RWPE2 (cell line): Measurements from ENCODE around the gene CXCL14.

Experiments
- ATAC-seq: fragments of 200-7000 bp; cut with Tn5 transposase; 3 replicates; pipeline ENCODE4 v1.9.1; 2021; ENCODE audit warnings: low read depth
- DNase-seq: peaks from one replicate; pipeline ENCODE4 v3.0.0-alpha.2; 2020; ENCODE audit warnings: low spot score
- H3K27ac ChIP-seq: fragments of 450-650 bp; 2 replicates; pipeline ENCODE4 v1.5.1; 2017; ENCODE audit warnings: mild to moderate bottlenecking; ENCODE audit not compliant: poor library complexity, severe bottlenecking
- H3K27me3 ChIP-seq: fragments of 250-450 bp; sonication (Bioruptor Pico); 2 replicates; pipeline ENCODE4 v1.5.1; 2021; ENCODE audit warnings: mild to moderate bottlenecking, moderate library complexity; ENCODE audit not compliant: insufficient read depth, poor library complexity, severe bottlenecking
- H3K36me3 ChIP-seq: fragments of 250-450 bp; sonication (Bioruptor Pico); 2 replicates; pipeline ENCODE4 v1.5.1; 2020; ENCODE audit warnings: low read depth, mild to moderate bottlenecking, moderate library complexity
- H3K4me1 ChIP-seq: fragments of 250-450 bp; sonication (Bioruptor Pico); 2 replicates; pipeline ENCODE4 v1.5.1; 2021; ENCODE audit warnings: mild to moderate bottlenecking, moderate library complexity; ENCODE audit not compliant: insufficient read depth, poor library complexity, severe bottlenecking
- H3K4me3 ChIP-seq: fragments of 250-450 bp; sonication (Bioruptor Pico); 2 replicates; pipeline ENCODE4 v1.5.1; 2021; ENCODE audit warnings: mild to moderate bottlenecking, moderate library complexity; ENCODE audit not compliant: severe bottlenecking
- H3K9me3 ChIP-seq: fragments of 250-450 bp; sonication (Bioruptor Pico); 2 replicates; pipeline ENCODE4 v1.5.1; 2021; ENCODE audit warnings: mild to moderate bottlenecking, moderate library complexity; ENCODE audit not compliant: severe bottlenecking
- CTCF ChIP-seq: fragments of 450-650 bp; IDR thresholded peaks from one replicate; pipeline ENCODE4 v1.5.1; 2017; ENCODE audit warnings: mild to moderate bottlenecking, moderate library complexity; ENCODE audit not compliant: poor library complexity, severe bottlenecking

Gene CXCL14

GRCh38 chr5:135568923-135569360 is 9.8 kb downstream of the CXCL14 start:
- H3K4me1 ChIP-seq: no peaks in the 10 kb centered on the region
- H3K27ac ChIP-seq: no peak overlapping the region
- TF ChIP-seq CTCF: no peak
- DNase-seq (no peak), ATAC-seq (no peak)
- H3K36me3 ChIP-seq: no peaks in the 10 kb centered on the region
- no peaks in the 10 kb centered on the region for H3K9me3 ChIP-seq
- H3K4me3 ChIP-seq: no peak overlapping the region
- no peaks in the 10 kb centered on the region for H3K27me3 ChIP-seq

- Histone ChIP-seq H3K27me3 (no peaks in the 10 kb centered on the region), H3K4me1 (no peaks in the 10 kb centered on the region), H3K4me3 (no peak overlapping the region), H3K36me3 (no peaks in the 10 kb centered on the region), H3K9me3 (no peaks in the 10 kb centered on the region), H3K27ac (no peak overlapping the region)
- no peak for DNase-seq
- no peak for ATAC-seq
- TF ChIP-seq CTCF: no peak
Measured at GRCh38 chr5:135568246-135568645, 10.5 kb downstream of the CXCL14 start.

GRCh38 chr5:135567661-135568060 is 11.1 kb downstream of the CXCL14 start:
- H3K9me3 ChIP-seq: no peaks in the 10 kb centered on the region
- no peak for ATAC-seq
- H3K27ac ChIP-seq: no peak overlapping the region
- H3K27me3 ChIP-seq: no peaks in the 10 kb centered on the region
- no peaks in the 10 kb centered on the region for H3K4me1 ChIP-seq
- no peak for TF ChIP-seq CTCF
- H3K4me3 ChIP-seq: no peak overlapping the region
- H3K36me3 ChIP-seq: no peaks in the 10 kb centered on the region
- no peak for DNase-seq

GRCh38 chr5:135566422-135567400 is 12.1 kb downstream of the CXCL14 start:
- Histone ChIP-seq H3K4me1 (no peaks in the 10 kb centered on the region), H3K27ac (no peak overlapping the region), H3K27me3 (no peaks in the 10 kb centered on the region), H3K36me3 (no peaks in the 10 kb centered on the region), H3K4me3 (no peak overlapping the region), H3K9me3 (no peaks in the 10 kb centered on the region)
- peak; percentile 62 for TF ChIP-seq CTCF
- no peak for DNase-seq
- no peak for ATAC-seq
